Erythroblast (primary cell): ENCODE data around the gene RGS5.

Experiments
- GATA1 ChIP-seq: IDR thresholded peaks from 2 replicates; pipeline ENCODE4 v1.6.1; 2011; ENCODE audit warnings: low read depth, mild to moderate bottlenecking, control low read depth, low read length, moderate library complexity
- POLR2A ChIP-seq: IDR thresholded peaks from 2 replicates; pipeline ENCODE4 v1.6.1; 2011; ENCODE audit warnings: mild to moderate bottlenecking, low read length

GRCh38 chr1:163130225-163130856 is 72.4 kb downstream of the RGS5 start:
- TF ChIP-seq POLR2A (no peak), GATA1 (no peak)
